Measurements from ENCODE around the gene ATP6V0D1.
"Not testable (repeated sequence)": the region's sequence is repeated elsewhere in the genome, so short reads cannot be mapped to it uniquely, and the experiment has no call there.

Gene ATP6V0D1

DNA sequence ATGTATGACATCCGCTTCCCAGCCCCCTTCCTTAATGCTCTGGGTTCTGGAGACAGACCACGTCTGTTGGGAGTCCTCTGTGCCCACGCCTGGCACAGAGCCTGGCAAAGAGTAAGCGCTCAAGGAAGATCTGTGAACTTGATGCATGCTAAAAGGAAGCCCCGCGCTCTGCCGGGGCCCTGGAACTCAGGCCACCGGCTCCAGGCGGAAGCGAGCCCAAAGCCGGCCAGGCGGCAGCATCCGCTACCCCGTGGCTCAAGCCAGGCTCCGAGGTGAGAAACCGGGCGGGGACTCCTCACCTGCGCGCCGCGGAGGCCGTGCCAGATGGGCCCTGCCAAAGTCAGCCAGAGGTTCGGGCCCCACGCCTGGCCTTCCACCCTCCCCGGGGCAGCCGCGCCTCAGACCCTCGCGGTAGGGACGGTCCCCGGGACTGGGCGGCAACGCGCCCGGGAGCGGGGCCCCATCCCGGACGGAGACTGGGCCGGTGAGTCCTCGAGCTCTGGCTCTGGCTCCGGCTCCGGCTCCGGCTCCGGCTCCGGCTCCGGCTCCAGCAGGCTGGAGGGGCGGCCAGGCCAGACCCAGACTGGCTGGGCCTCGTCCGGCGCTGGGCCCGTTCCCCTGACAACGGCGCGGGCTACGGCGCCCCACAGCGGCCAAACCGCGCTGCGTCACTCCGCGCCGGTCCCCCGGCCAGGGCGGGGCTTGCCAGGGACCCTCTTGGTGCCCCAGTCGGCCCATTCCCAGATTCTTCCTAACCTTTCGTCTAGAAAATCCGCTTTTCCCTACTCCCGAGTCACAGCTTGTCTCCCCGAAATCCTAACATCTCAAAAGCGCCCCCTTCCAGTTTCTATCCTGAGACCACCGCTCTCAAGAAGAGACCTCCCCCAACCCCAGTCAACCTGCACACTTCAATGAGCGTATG lies 64.8 kb downstream of the ATP6V0D1 start, which contains the start of gene ZDHHC1:
TSS of gene ZDHHC1 (minus strand) at position 606 of the 922 bp plus-strand sequence. CDS start 8,702 bp downstream, outside the sequence.
- no peaks in the 10 kb centered on the region for H3K27me3 ChIP-seq (ENCODE audit: insufficient read depth, low read length)
- peak within 1 kb of the TSS; percentile 96 for H2AFZ ChIP-seq (ENCODE audit: low read length, unreplicated experiment)
- H3K36me3 ChIP-seq (ENCODE audit: insufficient read depth, low read length), result no peaks in the 10 kb centered on the region
- peaks cover 4% of the 10 kb centered on the region for H3K4me1 ChIP-seq (ENCODE audit: control insufficient read depth, insufficient read depth, low read length, unreplicated experiment)
- H3K79me2 ChIP-seq (ENCODE audit: control insufficient read depth, insufficient read depth, low read length, unreplicated experiment), result peaks cover 8% of the 10 kb centered on the region
- peak within 1 kb of the TSS; percentile 83 for H3K4me3 ChIP-seq (ENCODE audit: low read depth, low read length)
- H3K27ac ChIP-seq (ENCODE audit: low read depth, low read length), result peak within 1 kb of the TSS; percentile 65

DNA sequence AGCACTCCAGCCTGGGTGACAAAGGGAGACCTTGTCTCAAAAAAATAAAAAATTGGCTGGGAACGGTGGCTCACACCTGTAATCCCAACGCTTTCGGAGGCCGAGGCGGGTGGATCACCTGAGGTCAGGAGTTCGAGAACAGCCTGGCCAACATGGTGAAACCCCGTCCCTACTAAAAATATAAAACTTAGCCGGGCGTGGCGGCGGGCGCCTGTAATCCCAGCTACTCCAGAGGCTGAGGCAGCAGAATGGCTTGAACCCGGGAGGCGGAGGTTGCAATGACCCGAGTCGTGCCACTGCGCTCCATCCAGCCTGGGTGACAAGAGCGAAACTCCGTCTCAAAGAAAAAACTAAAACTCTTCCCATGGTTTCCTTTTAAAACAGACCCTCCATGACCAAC lies 65.5 kb downstream of the ATP6V0D1 start:
- peak overlapping the region; percentile 65 for H3K27ac ChIP-seq (ENCODE audit: low read depth, low read length)
- not testable (repeated sequence) for H3K27me3 ChIP-seq (ENCODE audit: insufficient read depth, low read length)

DNA sequence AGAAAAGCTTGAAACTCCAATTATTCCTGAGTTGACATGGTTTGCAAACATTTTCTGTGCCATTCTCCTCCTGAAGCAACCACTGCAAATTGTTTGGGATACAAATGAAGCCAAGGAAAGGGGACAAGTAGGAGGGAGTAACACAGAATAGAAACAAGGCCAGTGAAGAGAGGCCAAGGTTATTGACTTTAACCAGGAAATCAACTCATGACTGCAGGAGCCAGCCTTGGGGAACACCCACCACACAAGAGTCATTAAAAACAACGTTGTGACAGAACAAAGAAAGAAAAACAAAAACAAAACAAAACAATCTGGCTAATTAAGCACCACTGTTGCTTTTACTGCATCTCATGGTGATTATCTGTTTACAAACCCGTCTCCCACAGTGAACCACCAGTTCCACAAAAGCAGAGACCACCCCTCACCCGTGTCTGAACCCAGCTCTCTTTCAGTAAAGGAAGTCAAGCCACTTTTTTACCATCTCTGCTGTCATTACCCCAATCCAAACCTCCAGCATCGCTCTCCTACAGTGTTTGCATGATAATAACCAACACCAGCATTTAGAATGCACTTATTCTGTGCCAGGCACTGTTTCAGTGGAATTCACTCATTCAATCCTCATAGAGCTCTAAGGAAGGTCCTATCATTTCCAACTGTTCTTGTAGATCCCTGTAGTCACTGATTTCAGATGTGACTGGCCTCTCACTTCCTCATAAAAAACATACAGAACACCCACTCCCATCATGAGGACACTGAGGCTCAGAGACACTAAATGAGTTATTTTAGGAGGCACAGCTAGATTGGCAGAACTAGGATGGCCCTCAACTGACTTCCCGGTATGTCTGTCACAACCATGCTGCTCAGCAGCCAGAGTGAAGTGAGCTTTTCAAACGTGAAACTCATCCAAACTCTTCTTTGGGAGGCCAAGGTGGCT lies 66.7 kb downstream of the ATP6V0D1 start:
- peaks cover 4% of the 10 kb centered on the region for H3K4me1 ChIP-seq (ENCODE audit: control insufficient read depth, insufficient read depth, low read length, unreplicated experiment)

More for the DNA sequence above, 65.5 kb downstream of the ATP6V0D1 start:
- peak overlapping the region; percentile 77 for H2AFZ ChIP-seq (ENCODE audit: low read length, unreplicated experiment)
- not testable (repeated sequence) for H3K4me1 ChIP-seq (ENCODE audit: control insufficient read depth, insufficient read depth, low read length, unreplicated experiment); H3K79me2 ChIP-seq (ENCODE audit: control insufficient read depth, insufficient read depth, low read length, unreplicated experiment); H3K36me3 ChIP-seq (ENCODE audit: insufficient read depth, low read length)
- H3K4me3 ChIP-seq (ENCODE audit: low read depth, low read length), result peak overlapping the region; percentile 83

DNA sequence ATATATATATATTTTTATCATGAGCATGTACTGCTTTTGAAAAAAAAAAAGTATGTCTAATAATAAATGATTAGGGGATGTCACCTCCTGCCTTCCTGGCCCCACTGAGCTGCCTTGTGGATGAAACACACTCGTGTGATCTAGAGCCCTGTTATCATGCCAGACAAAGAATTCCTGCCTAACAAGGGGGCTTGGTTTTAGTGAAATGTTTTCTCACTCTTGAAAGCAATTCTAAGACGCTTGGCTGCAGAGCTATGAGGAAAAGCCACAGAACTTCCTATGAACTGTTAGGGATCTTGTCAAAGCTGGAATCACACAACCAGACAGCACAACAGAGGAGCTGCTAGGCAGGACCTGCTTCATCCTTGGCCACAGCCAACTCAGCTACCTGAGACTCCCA lies 68.7 kb downstream of the ATP6V0D1 start:
- no peaks in the 10 kb centered on the region for H3K36me3 ChIP-seq (ENCODE audit: insufficient read depth, low read length)
- H3K4me1 ChIP-seq (ENCODE audit: control insufficient read depth, insufficient read depth, low read length, unreplicated experiment), result peaks cover 10% of the 10 kb centered on the region
- no peak overlapping the region for H2AFZ ChIP-seq (ENCODE audit: low read length, unreplicated experiment)
- no peak overlapping the region for H3K4me3 ChIP-seq (ENCODE audit: low read depth, low read length)
- H3K79me2 ChIP-seq (ENCODE audit: control insufficient read depth, insufficient read depth, low read length, unreplicated experiment), result peaks cover 8% of the 10 kb centered on the region
- no peaks in the 10 kb centered on the region for H3K27me3 ChIP-seq (ENCODE audit: insufficient read depth, low read length)
- no peak overlapping the region for H3K27ac ChIP-seq (ENCODE audit: low read depth, low read length)

More for the DNA sequence above, 66.7 kb downstream of the ATP6V0D1 start:
- H3K79me2 ChIP-seq (ENCODE audit: control insufficient read depth, insufficient read depth, low read length, unreplicated experiment), result peaks cover 8% of the 10 kb centered on the region
- H3K27ac ChIP-seq (ENCODE audit: low read depth, low read length), result no peak overlapping the region
- H3K4me3 ChIP-seq (ENCODE audit: low read depth, low read length), result no peak overlapping the region
- H3K27me3 ChIP-seq (ENCODE audit: insufficient read depth, low read length), result no peaks in the 10 kb centered on the region
- no peak overlapping the region for H2AFZ ChIP-seq (ENCODE audit: low read length, unreplicated experiment)
- H3K36me3 ChIP-seq (ENCODE audit: insufficient read depth, low read length), result no peaks in the 10 kb centered on the region

DNA sequence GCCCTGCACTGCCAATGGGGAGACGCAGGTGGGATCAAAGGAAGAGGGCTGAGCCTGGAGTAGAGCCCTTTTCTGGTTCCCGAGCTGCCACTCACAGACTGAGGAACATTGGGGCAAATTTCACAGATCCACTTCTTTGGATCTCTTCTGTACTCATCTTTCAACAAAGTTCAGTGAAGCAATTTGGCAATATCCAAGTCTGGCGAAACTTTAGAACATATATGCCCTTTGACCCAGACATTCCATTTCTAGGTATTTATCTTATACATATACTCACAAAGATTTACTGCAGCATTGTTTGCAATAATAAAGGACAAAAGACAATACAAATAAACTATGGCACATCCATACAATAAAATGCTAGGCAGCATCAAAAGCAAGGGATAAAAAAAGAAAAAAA lies 69.6 kb downstream of the ATP6V0D1 start:
- Histone ChIP-seq H3K36me3 (ENCODE audit: insufficient read depth, low read length) (no peaks in the 10 kb centered on the region), H3K27ac (ENCODE audit: low read depth, low read length) (no peak overlapping the region), H3K27me3 (ENCODE audit: insufficient read depth, low read length) (no peaks in the 10 kb centered on the region), H2AFZ (ENCODE audit: low read length, unreplicated experiment) (no peak overlapping the region), H3K4me1 (ENCODE audit: control insufficient read depth, insufficient read depth, low read length, unreplicated experiment) (peaks cover 20% of the 10 kb centered on the region), H3K4me3 (ENCODE audit: low read depth, low read length) (no peak overlapping the region), H3K79me2 (ENCODE audit: control insufficient read depth, insufficient read depth, low read length, unreplicated experiment) (peaks cover 8% of the 10 kb centered on the region)

DNA sequence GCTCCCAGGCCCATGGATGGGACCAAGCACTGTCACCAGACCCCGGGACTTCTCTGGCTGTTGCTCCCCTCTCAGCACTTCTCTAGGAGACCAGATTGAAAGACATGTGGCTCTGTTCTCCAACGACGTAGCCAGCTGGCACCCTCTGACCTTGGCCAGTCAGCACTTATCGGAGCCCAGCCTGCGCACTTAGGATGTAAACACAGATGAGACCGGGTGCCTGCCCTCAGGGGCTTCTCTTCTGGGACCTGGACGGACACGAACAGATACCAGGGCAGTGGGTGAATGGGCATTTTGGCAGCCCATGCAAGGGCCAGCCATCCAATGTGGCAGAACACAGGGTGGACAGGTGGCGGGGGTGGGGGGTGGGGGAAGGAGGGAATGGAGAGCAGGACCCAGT lies 71.3 kb downstream of the ATP6V0D1 start:
- no peaks in the 10 kb centered on the region for H3K36me3 ChIP-seq (ENCODE audit: insufficient read depth, low read length)
- no peak overlapping the region for H3K27ac ChIP-seq (ENCODE audit: low read depth, low read length)
- peaks cover 34% of the 10 kb centered on the region for H3K4me1 ChIP-seq (ENCODE audit: control insufficient read depth, insufficient read depth, low read length, unreplicated experiment)
- no peak overlapping the region for H3K4me3 ChIP-seq (ENCODE audit: low read depth, low read length)
- H3K27me3 ChIP-seq (ENCODE audit: insufficient read depth, low read length), result no peaks in the 10 kb centered on the region
- peaks cover 5% of the 10 kb centered on the region for H3K79me2 ChIP-seq (ENCODE audit: control insufficient read depth, insufficient read depth, low read length, unreplicated experiment)
- no peak overlapping the region for H2AFZ ChIP-seq (ENCODE audit: low read length, unreplicated experiment)

DNA sequence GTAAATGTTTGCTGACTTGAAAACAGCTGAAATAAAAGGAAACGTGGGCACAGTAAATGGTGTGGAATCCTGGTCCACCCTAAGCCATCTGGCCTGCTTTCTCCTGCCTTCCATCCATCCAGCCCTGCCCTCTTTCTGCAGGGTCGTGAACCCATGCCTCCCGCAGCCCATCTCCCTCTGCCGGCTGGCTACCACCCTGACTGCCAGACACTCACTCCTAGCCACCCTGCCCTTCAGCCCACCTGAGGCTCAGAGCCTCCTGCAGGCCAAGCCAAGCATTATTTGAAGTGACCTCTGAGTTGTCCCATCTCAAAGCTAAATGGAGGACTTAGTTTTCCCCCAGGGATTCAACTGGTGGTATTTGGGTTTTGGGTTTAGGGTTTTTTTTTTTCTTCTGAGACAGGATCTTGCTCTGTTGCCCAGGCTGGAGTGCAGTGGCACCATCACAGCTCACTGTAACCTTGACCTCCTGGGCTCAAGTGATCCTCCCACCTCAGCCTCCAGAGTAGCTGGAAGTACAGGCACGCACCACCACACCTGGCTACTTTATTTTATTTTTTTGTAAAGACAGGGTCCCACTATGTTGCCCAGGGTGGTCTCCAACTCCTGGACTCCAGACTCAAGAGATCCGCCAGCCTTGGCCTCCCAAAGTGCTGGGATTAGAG lies 73.0 kb downstream of the ATP6V0D1 start:
- Histone ChIP-seq H3K36me3 (ENCODE audit: insufficient read depth, low read length) (no peaks in the 10 kb centered on the region), H3K4me1 (ENCODE audit: control insufficient read depth, insufficient read depth, low read length, unreplicated experiment) (peaks cover 30% of the 10 kb centered on the region), H3K27ac (ENCODE audit: low read depth, low read length) (peak overlapping the region; percentile 74), H2AFZ (ENCODE audit: low read length, unreplicated experiment) (no peak overlapping the region), H3K79me2 (ENCODE audit: control insufficient read depth, insufficient read depth, low read length, unreplicated experiment) (no peaks in the 10 kb centered on the region), H3K4me3 (ENCODE audit: low read depth, low read length) (no peak overlapping the region), H3K27me3 (ENCODE audit: insufficient read depth, low read length) (no peaks in the 10 kb centered on the region)

DNA sequence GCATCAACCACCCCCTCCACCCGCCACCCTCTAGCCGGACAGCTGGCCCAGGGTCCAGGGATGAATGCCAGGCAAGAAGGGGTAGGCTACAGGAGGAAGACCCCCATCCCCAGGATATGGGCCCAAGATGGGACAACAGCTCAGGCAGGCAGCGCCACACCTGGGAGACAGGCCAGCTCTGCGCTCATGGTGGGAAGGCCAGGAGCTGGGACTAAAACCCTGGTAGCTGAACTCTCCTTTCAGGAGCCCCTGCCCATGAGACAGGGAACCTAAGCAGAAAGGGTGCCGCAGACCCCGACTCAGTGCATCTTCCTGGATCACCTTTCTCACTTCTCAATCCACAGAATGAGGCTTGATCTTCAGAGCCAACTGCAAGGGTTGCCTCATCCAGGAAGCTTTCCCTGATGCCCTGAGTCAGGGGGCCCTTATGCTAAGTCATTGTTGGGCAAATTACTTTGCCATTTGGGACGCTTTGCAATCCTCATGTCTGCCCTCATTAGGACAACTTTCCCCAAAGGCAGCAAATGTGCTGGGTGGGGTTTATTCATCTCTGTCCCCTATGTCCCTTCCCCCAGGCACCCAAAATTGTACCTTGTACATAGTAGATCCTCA lies 73.7 kb downstream of the ATP6V0D1 start:
- H3K27ac ChIP-seq (ENCODE audit: low read depth, low read length), result peak overlapping the region; percentile 74

DNA sequence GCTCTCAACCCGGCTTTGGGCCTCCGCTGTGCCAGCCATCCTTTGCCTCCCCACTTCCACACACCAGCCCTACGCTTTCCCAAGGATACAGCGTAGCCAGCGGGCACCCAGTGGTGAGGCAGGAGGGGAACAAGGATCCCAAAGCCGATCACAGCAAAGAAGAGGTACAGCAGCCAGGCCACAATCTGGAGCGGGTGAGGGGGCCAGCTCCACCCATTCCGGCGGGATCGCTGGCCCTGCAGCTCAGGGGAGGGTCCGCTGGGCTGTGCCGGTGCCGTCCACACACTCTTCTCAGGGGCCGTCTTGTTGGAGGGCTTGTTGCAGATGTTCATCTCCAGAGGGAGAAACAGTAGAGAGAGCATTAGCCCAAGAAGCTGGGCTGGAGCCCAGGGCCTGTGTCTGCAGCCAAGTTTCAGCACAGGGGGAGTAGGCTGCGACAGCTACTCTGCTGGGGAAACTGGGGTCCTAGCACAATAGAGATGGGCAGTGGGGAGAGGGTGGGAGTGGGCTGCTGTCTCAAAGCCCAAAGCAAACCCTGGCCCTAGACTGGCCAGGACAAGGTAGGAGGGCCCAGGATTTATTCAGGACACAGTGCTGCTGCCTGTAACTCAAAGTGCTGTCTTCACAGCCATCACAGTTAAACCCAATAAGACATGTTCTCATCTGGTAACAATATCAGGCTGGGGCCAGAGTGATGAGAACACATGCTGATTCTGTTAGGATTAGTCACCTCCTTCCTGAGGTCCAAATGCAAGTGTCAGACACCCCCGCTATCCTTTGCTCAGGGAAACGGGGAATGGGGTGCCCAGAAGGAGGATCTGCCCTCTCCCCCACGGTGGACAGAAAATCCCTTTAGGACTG lies 74.6 kb downstream of the ATP6V0D1 start:
- no peaks in the 10 kb centered on the region for H3K79me2 ChIP-seq (ENCODE audit: control insufficient read depth, insufficient read depth, low read length, unreplicated experiment)

More for the DNA sequence above, 73.7 kb downstream of the ATP6V0D1 start:
- no peaks in the 10 kb centered on the region for H3K36me3 ChIP-seq (ENCODE audit: insufficient read depth, low read length)
- H3K79me2 ChIP-seq (ENCODE audit: control insufficient read depth, insufficient read depth, low read length, unreplicated experiment), result no peaks in the 10 kb centered on the region
- H2AFZ ChIP-seq (ENCODE audit: low read length, unreplicated experiment), result no peak overlapping the region
- H3K4me3 ChIP-seq (ENCODE audit: low read depth, low read length), result no peak overlapping the region
- no peaks in the 10 kb centered on the region for H3K27me3 ChIP-seq (ENCODE audit: insufficient read depth, low read length)
- H3K4me1 ChIP-seq (ENCODE audit: control insufficient read depth, insufficient read depth, low read length, unreplicated experiment), result peaks cover 30% of the 10 kb centered on the region

More for the DNA sequence above, 74.6 kb downstream of the ATP6V0D1 start:
- H3K27ac ChIP-seq (ENCODE audit: low read depth, low read length), result peak overlapping the region; percentile 74
- peak overlapping the region; percentile 37 for H2AFZ ChIP-seq (ENCODE audit: low read length, unreplicated experiment)
- no peaks in the 10 kb centered on the region for H3K27me3 ChIP-seq (ENCODE audit: insufficient read depth, low read length)
- H3K4me1 ChIP-seq (ENCODE audit: control insufficient read depth, insufficient read depth, low read length, unreplicated experiment), result peaks cover 30% of the 10 kb centered on the region
- no peak overlapping the region; the same call in 1 of the 2 replicates for H3K4me3 ChIP-seq (ENCODE audit: low read depth, low read length)
- H3K36me3 ChIP-seq (ENCODE audit: insufficient read depth, low read length), result no peaks in the 10 kb centered on the region

All from ACC112 (cell line).